ENCODE measurements around the gene CEP162. TPM values are rescaled to one million over a fixed set of nuclear protein-coding genes. Genes with fewer than 3 reads are reported as not detected.

CEP162 gene
- total and polyA plus RNA-seq, 2 experiments from 2014 or later = 9.2 to 15.4 TPM

- no peak for TF ChIP-seq ZNF462 (CRISPR knock-in tag; IDR thresholded peaks at IDR 0.05)
- TF ChIP-seq EZH2phosphoT487 (IDR thresholded peaks at IDR 0.05; ENCODE audit: unreplicated experiment) = no peak
- no peak for TF ChIP-seq ZNF114 (CRISPR knock-in tag; IDR thresholded peaks at IDR 0.05)
Measured at GRCh38 chr6:84258866-84259265, 31.4 kb upstream of the CEP162 start (continued).

GRCh38 chr6:84258268-84258667, 30.8 kb upstream of the CEP162 start:
- DNase-seq (ENCODE audit: low spot score) = no peak
- H4K20me1 ChIP-seq (replicated peaks; ENCODE audit: insufficient read depth) = no peaks in the 10 kb centered on the region
- no peak overlapping the region for H3K27ac ChIP-seq (ENCODE audit: low read depth)
- no peak overlapping the region for H3K4me2 ChIP-seq
- H3K4me1 Mint-ChIP-seq = peaks cover 11% of the 10 kb centered on the region
- no peaks in the 10 kb centered on the region; the same call in 2 of the 3 replicates for H3K9me3 Mint-ChIP-seq
- H3K4me3 Mint-ChIP-seq = no peak overlapping the region
- no peaks in the 10 kb centered on the region for H3K27me3 Mint-ChIP-seq (ENCODE audit: insufficient read depth, low read depth, poor library complexity)
- H2AFZ ChIP-seq = no peak overlapping the region
- H3K27ac Mint-ChIP-seq = no peak overlapping the region
- H3K79me2 ChIP-seq (replicated peaks; ENCODE audit: insufficient read depth) = no peaks in the 10 kb centered on the region
- H3K4me3 ChIP-seq = no peak overlapping the region
- H3K4me1 ChIP-seq (ENCODE audit: insufficient read depth) = 0 out of 2 replicates have a peak, but pooled peaks cover 10% of the 10 kb centered on the region
- H3K9me2 ChIP-seq (ENCODE audit: insufficient read depth) = no peaks in the 10 kb centered on the region
- TF ChIP-seq NANOG (IDR thresholded peaks at IDR 0.05; ENCODE audit: borderline replicate concordance) (no peak), ZNF462 (CRISPR knock-in tag; IDR thresholded peaks at IDR 0.05) (no peak), EZH2phosphoT487 (IDR thresholded peaks at IDR 0.05; ENCODE audit: unreplicated experiment) (no peak), CREB1 (CRISPR knock-in tag; IDR thresholded peaks at IDR 0.05; ENCODE audit: low read depth) (no peak), EZH2 (IDR thresholded peaks at IDR 0.05; ENCODE audit: low read depth, unreplicated experiment) (no peak)
- H3K36me3 ChIP-seq (ENCODE audit: insufficient read depth) = no peaks in the 10 kb centered on the region
- no peak for ATAC-seq
- H3F3A ChIP-seq (replicated peaks; ENCODE audit: low read depth) = no peaks in the 10 kb centered on the region
- H3K36me3 Mint-ChIP-seq (ENCODE audit: low read depth) = no peaks in the 10 kb centered on the region
- no peaks in the 10 kb centered on the region for H3K27me3 ChIP-seq (ENCODE audit: insufficient read depth)
